Caco-2 (cell line): ENCODE data around the gene RCL1. TPM values are rescaled to one million over a fixed set of nuclear protein-coding genes. Genes with fewer than 3 reads are reported as not detected.

Experiments
- BruUV-seq: library from RNA; stranded (reverse); fragments of 400-500 nt; replicated peaks from 2 replicates; lab custom pipeline; 2021; lab: Mats Ljungman, UMichigan
- CTCF ChIA-PET: fragments of 300-600 bp; sonication (Branson Sonifier 250); formaldehyde crosslinking; loops from one replicate; lab custom pipeline; 2022; ENCODE audit warnings: antibody characterized with exemption; lab: Charles Lee
- POLR2A ChIA-PET: fragments of 300-600 bp; sonication (Branson Sonifier 250); formaldehyde crosslinking; loops from one replicate; lab custom pipeline; 2022; ENCODE audit warnings: antibody characterized with exemption; lab: Charles Lee
- DNase-seq, 2 experiments: peaks; one replicate each; pipeline versions ENCODE4 v3.0.0 to v3.0.0-alpha.2; 2020 to 2022
- H3K27me3 ChIP-seq: replicated peaks from 2 replicates; pipeline ENCODE4 v1.6.0; 2011; ENCODE audit warnings: low read length; ENCODE audit not compliant: control insufficient read depth, insufficient read depth
- H3K36me3 ChIP-seq: 2 replicates; pipeline ENCODE4 v1.5.1; 2011; ENCODE audit warnings: low read length; ENCODE audit not compliant: control insufficient read depth, insufficient read depth
- H3K4me1 ChIP-seq: fragments of 250-450 bp; sonication (Bioruptor Pico); 2 replicates; pipeline ENCODE4 v1.5.1; 2020; ENCODE audit warnings: mild to moderate bottlenecking
- H3K4me3 ChIP-seq: 2 replicates; pipeline ENCODE4 v1.5.1; 2011; ENCODE audit warnings: low read depth, mild to moderate bottlenecking, control low read depth, low read length
- H3K9me3 ChIP-seq: fragments of 250-450 bp; sonication (Bioruptor Pico); 2 replicates; pipeline ENCODE4 v1.5.1; 2020; ENCODE audit warnings: mild to moderate bottlenecking, moderate library complexity
- H3K27ac Mint-ChIP-seq: one replicate; pipeline ENCODE4 v1.8.0; 2022; ENCODE audit warnings: mixed read lengths; ENCODE audit not compliant: unreplicated experiment
- H3K27me3 Mint-ChIP-seq: one replicate; pipeline ENCODE4 v1.8.0; 2022; ENCODE audit warnings: mixed read lengths; ENCODE audit not compliant: insufficient read depth, unreplicated experiment
- H3K36me3 Mint-ChIP-seq: one replicate; pipeline ENCODE4 v1.8.0; 2022; ENCODE audit warnings: mild to moderate bottlenecking, mixed read lengths; ENCODE audit not compliant: insufficient read depth, unreplicated experiment
- H3K4me1 Mint-ChIP-seq: one replicate; pipeline ENCODE4 v1.8.0; 2022; ENCODE audit warnings: low read depth, mixed read lengths; ENCODE audit not compliant: unreplicated experiment
- H3K4me3 Mint-ChIP-seq: one replicate; pipeline ENCODE4 v1.8.0; 2022; ENCODE audit warnings: mild to moderate bottlenecking, moderate library complexity, mixed read lengths; ENCODE audit not compliant: unreplicated experiment
- H3K9me3 Mint-ChIP-seq: one replicate; pipeline ENCODE4 v1.8.0; 2022; ENCODE audit warnings: mixed read lengths; ENCODE audit not compliant: unreplicated experiment
- intact Hi-C: fragments of 100-400 bp; cut with micrococcal nuclease; formaldehyde crosslinking; loops from one replicate; pipeline ENCODE4 v1.10.0; 2022; ENCODE audit not compliant: unreplicated experiment
- total RNA-seq: library from RNA; stranded (reverse); gene quantifications from 2 replicates; pipeline ENCODE4 v1.2.3, GENCODE V29; 2022
- TF ChIP-seq, protein P1 (sequence below), 2 experiments: fragments of 200-600 bp in 1 of 2; IDR thresholded peaks; 1 replicate in 1 of 2; 2 replicates in 1 of 2; pipeline versions ENCODE4 v1.5.1 to v1.8.0; 2011 to 2022; ENCODE audit warnings: antibody characterized with exemption in 1 of 2, control low read depth in 1 of 2, inconsistent platforms in 1 of 2, low read depth in 1 of 2, low read length in 1 of 2, mild to moderate bottlenecking in 1 of 2, moderate library complexity in 1 of 2; ENCODE audit not compliant: insufficient read depth in 1 of 2, severe bottlenecking in 1 of 2, unreplicated experiment in 1 of 2

RCL1 gene
- total RNA-seq, 1 experiment from 2014 or later = 15.7 TPM

- peaks cover 6% of the 10 kb centered on the region for H3K4me1 Mint-ChIP-seq
- BruUV-seq = no TSS peak
- ChIA-PET CTCF (no interaction called here), POLR2A (no interaction called here)
- H3K9me3 ChIP-seq = no peaks in the 10 kb centered on the region
- intact Hi-C loops = no loop called here
- H3K36me3 Mint-ChIP-seq = peaks cover 6% of the 10 kb centered on the region
- no peak overlapping the region for H3K27ac Mint-ChIP-seq
- no peaks in the 10 kb centered on the region for H3K9me3 Mint-ChIP-seq
- DNase-seq = no peak
- no peaks in the 10 kb centered on the region for H3K27me3 Mint-ChIP-seq
- TF ChIP-seq, protein P1, sequence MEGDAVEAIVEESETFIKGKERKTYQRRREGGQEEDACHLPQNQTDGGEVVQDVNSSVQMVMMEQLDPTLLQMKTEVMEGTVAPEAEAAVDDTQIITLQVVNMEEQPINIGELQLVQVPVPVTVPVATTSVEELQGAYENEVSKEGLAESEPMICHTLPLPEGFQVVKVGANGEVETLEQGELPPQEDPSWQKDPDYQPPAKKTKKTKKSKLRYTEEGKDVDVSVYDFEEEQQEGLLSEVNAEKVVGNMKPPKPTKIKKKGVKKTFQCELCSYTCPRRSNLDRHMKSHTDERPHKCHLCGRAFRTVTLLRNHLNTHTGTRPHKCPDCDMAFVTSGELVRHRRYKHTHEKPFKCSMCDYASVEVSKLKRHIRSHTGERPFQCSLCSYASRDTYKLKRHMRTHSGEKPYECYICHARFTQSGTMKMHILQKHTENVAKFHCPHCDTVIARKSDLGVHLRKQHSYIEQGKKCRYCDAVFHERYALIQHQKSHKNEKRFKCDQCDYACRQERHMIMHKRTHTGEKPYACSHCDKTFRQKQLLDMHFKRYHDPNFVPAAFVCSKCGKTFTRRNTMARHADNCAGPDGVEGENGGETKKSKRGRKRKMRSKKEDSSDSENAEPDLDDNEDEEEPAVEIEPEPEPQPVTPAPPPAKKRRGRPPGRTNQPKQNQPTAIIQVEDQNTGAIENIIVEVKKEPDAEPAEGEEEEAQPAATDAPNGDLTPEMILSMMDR (IDR thresholded peaks at IDR 0.05; ENCODE audit: insufficient read depth in 1 of 2, low read depth in 1 of 2, low read length in 1 of 2, severe bottlenecking in 1 of 2, unreplicated experiment in 1 of 2) = no peak
- H3K4me3 Mint-ChIP-seq = no peak overlapping the region
- H3K27me3 ChIP-seq = no peaks in the 10 kb centered on the region
- H3K4me3 ChIP-seq = no peak overlapping the region
- H3K4me1 ChIP-seq = peaks cover 13% of the 10 kb centered on the region
- no peaks in the 10 kb centered on the region for H3K36me3 ChIP-seq
Measured at GRCh38 chr9:4857163-4857810, 64.5 kb downstream of the RCL1 start.

GRCh38 chr9:4859035-4859434 is 66.3 kb downstream of the RCL1 start:
- TF ChIP-seq, protein P1 (IDR thresholded peaks at IDR 0.05; ENCODE audit: insufficient read depth in 1 of 2, low read depth in 1 of 2, low read length in 1 of 2, severe bottlenecking in 1 of 2, unreplicated experiment in 1 of 2) = no peak
- no peaks in the 10 kb centered on the region for H3K27me3 Mint-ChIP-seq
- POLR2A ChIA-PET = no interaction called here
- Histone ChIP-seq H3K36me3 (no peaks in the 10 kb centered on the region), H3K4me3 (no peak overlapping the region), H3K27me3 (no peaks in the 10 kb centered on the region), H3K4me1 (peaks cover 15% of the 10 kb centered on the region), H3K9me3 (no peaks in the 10 kb centered on the region)
- peaks cover 6% of the 10 kb centered on the region for H3K4me1 Mint-ChIP-seq
- no peak overlapping the region for H3K27ac Mint-ChIP-seq
- DNase-seq = no peak
- H3K36me3 Mint-ChIP-seq = peaks cover 6% of the 10 kb centered on the region
- CTCF ChIA-PET = no interaction called here
- no peaks in the 10 kb centered on the region for H3K9me3 Mint-ChIP-seq
- intact Hi-C loops = no loop called here
- no peak overlapping the region for H3K4me3 Mint-ChIP-seq
- no TSS peak for BruUV-seq

DNA sequence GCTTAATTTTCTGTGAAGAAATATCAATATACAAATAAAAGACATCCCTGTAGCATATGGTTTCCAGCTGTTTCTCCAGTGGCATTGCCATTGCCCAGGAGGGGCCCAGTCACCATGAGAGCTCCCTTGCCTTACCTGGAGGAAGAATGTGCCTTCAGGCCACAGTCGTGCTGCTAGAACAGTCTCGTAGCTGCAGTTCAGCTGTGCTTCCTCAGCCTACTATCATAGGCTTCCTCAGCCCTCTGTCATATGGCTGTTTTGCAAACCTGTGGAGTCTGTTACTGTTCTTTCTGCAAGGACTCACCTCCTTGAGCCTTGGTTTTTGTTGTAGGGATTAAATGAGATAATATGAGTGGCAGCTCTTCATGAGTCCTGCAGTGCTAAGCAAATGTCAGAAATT is 67.6 kb downstream of the RCL1 start:
- H3K9me3 Mint-ChIP-seq = no peaks in the 10 kb centered on the region
- no peak for DNase-seq
- no peaks in the 10 kb centered on the region for H3K27me3 Mint-ChIP-seq
- intact Hi-C loops = no loop called here
- no TSS peak for BruUV-seq
- H3K27ac Mint-ChIP-seq = no peak overlapping the region
- H3K36me3 ChIP-seq = no peaks in the 10 kb centered on the region
- ChIA-PET CTCF (no interaction called here), POLR2A (no interaction called here)
- H3K9me3 ChIP-seq = no peaks in the 10 kb centered on the region
- no peak overlapping the region for H3K4me3 Mint-ChIP-seq
- H3K4me1 ChIP-seq = peaks cover 15% of the 10 kb centered on the region
- H3K27me3 ChIP-seq = no peaks in the 10 kb centered on the region
- TF ChIP-seq, protein P1 (IDR thresholded peaks at IDR 0.05; ENCODE audit: insufficient read depth in 1 of 2, low read depth in 1 of 2, low read length in 1 of 2, severe bottlenecking in 1 of 2, unreplicated experiment in 1 of 2) = no peak
- peaks cover 2% of the 10 kb centered on the region for H3K36me3 Mint-ChIP-seq
- no peak overlapping the region for H3K4me3 ChIP-seq
- peaks cover 6% of the 10 kb centered on the region for H3K4me1 Mint-ChIP-seq
